ENCODE measurements around the gene PTPRE.

PTPRE gene

GRCh38 chr10:128025437-128025836 is 118.5 kb downstream of the PTPRE start:
- no peaks in the 10 kb centered on the region for H4K20me1 ChIP-seq (ENCODE audit: insufficient read depth, low read length, poor library complexity, severe bottlenecking)
- no peaks in the 10 kb centered on the region for H3K36me3 ChIP-seq (ENCODE audit: insufficient read depth, low read length)
- no peaks in the 10 kb centered on the region for H3K27me3 ChIP-seq (ENCODE audit: insufficient read depth, low read length, poor library complexity, severe bottlenecking)
- H3K9ac ChIP-seq (ENCODE audit: low read depth, low read length, poor library complexity, severe bottlenecking): no peak overlapping the region
- no peak overlapping the region for H3K4me3 ChIP-seq (ENCODE audit: low read length, poor library complexity, severe bottlenecking)
- H3F3A ChIP-seq (ENCODE audit: low read depth): no peaks in the 10 kb centered on the region
- H3K9me3 ChIP-seq (ENCODE audit: insufficient read depth, low read depth, low read length): no peaks in the 10 kb centered on the region
- no peaks in the 10 kb centered on the region for H3K9me2 ChIP-seq (replicated peaks; ENCODE audit: low read depth, low read length)
- H3K79me2 ChIP-seq (ENCODE audit: insufficient read depth, low read length): no peaks in the 10 kb centered on the region
- TF ChIP-seq, protein P1, sequence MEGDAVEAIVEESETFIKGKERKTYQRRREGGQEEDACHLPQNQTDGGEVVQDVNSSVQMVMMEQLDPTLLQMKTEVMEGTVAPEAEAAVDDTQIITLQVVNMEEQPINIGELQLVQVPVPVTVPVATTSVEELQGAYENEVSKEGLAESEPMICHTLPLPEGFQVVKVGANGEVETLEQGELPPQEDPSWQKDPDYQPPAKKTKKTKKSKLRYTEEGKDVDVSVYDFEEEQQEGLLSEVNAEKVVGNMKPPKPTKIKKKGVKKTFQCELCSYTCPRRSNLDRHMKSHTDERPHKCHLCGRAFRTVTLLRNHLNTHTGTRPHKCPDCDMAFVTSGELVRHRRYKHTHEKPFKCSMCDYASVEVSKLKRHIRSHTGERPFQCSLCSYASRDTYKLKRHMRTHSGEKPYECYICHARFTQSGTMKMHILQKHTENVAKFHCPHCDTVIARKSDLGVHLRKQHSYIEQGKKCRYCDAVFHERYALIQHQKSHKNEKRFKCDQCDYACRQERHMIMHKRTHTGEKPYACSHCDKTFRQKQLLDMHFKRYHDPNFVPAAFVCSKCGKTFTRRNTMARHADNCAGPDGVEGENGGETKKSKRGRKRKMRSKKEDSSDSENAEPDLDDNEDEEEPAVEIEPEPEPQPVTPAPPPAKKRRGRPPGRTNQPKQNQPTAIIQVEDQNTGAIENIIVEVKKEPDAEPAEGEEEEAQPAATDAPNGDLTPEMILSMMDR (conservative IDR thresholded peaks at IDR 0.05; ENCODE audit: low read length): no peak
- peaks cover 16% of the 10 kb centered on the region for H3K4me1 ChIP-seq (ENCODE audit: insufficient read depth, low read length, poor library complexity, severe bottlenecking)
- no peak overlapping the region for H2AFZ ChIP-seq (ENCODE audit: low read length)
- no peak overlapping the region for H3K4me2 ChIP-seq (ENCODE audit: low read depth, low read length, poor library complexity, severe bottlenecking)

- Histone ChIP-seq H3K4me2 (ENCODE audit: low read depth, low read length, poor library complexity, severe bottlenecking) (no peak overlapping the region), H3K9me2 (replicated peaks; ENCODE audit: low read depth, low read length) (no peaks in the 10 kb centered on the region), H3K36me3 (ENCODE audit: insufficient read depth, low read length) (no peaks in the 10 kb centered on the region), H3K4me3 (ENCODE audit: low read length, poor library complexity, severe bottlenecking) (no peak overlapping the region), H3K79me2 (ENCODE audit: insufficient read depth, low read length) (no peaks in the 10 kb centered on the region), H3K4me1 (ENCODE audit: insufficient read depth, low read length, poor library complexity, severe bottlenecking) (peaks cover 16% of the 10 kb centered on the region), H3K9me3 (ENCODE audit: insufficient read depth, low read depth, low read length) (no peaks in the 10 kb centered on the region), H3K9ac (ENCODE audit: low read depth, low read length, poor library complexity, severe bottlenecking) (no peak overlapping the region), H3F3A (ENCODE audit: low read depth) (no peaks in the 10 kb centered on the region), H4K20me1 (ENCODE audit: insufficient read depth, low read length, poor library complexity, severe bottlenecking) (no peaks in the 10 kb centered on the region), H3K27me3 (ENCODE audit: insufficient read depth, low read length, poor library complexity, severe bottlenecking) (no peaks in the 10 kb centered on the region), H2AFZ (ENCODE audit: low read length) (no peak overlapping the region)
- TF ChIP-seq, protein P1 (conservative IDR thresholded peaks at IDR 0.05; ENCODE audit: low read length): no peak
- TF ChIP-seq EZH2phosphoT487 (IDR thresholded peaks at IDR 0.05; ENCODE audit: borderline replicate concordance): no peak
These were observed 119.0 kb downstream of the PTPRE start for GRCh38 chr10:128025951-128026350.

GRCh38 chr10:128026615-128027300 is 119.9 kb downstream of the PTPRE start:
- peaks cover 16% of the 10 kb centered on the region for H3K4me1 ChIP-seq (ENCODE audit: insufficient read depth, low read length, poor library complexity, severe bottlenecking)
- H3K9ac ChIP-seq (ENCODE audit: low read depth, low read length, poor library complexity, severe bottlenecking): no peak overlapping the region
- H2AFZ ChIP-seq (ENCODE audit: low read length): no peak overlapping the region
- H3K36me3 ChIP-seq (ENCODE audit: insufficient read depth, low read length): no peaks in the 10 kb centered on the region
- no peaks in the 10 kb centered on the region for H3K27me3 ChIP-seq (ENCODE audit: insufficient read depth, low read length, poor library complexity, severe bottlenecking)
- TF ChIP-seq, protein P1 (conservative IDR thresholded peaks at IDR 0.05; ENCODE audit: low read length): no peak
- no peak for TF ChIP-seq EZH2phosphoT487 (IDR thresholded peaks at IDR 0.05; ENCODE audit: borderline replicate concordance)
- H3K9me3 ChIP-seq (ENCODE audit: insufficient read depth, low read depth, low read length): no peaks in the 10 kb centered on the region
- no peaks in the 10 kb centered on the region for H4K20me1 ChIP-seq (ENCODE audit: insufficient read depth, low read length, poor library complexity, severe bottlenecking)
- H3F3A ChIP-seq (ENCODE audit: low read depth): no peaks in the 10 kb centered on the region
- H3K79me2 ChIP-seq (ENCODE audit: insufficient read depth, low read length): no peaks in the 10 kb centered on the region
- H3K4me3 ChIP-seq (ENCODE audit: low read length, poor library complexity, severe bottlenecking): no peak overlapping the region
- H3K4me2 ChIP-seq (ENCODE audit: low read depth, low read length, poor library complexity, severe bottlenecking): peak overlapping the region; percentile 1
- no peaks in the 10 kb centered on the region for H3K9me2 ChIP-seq (replicated peaks; ENCODE audit: low read depth, low read length)

All from Loucy (cell line).